Left ventricle myocardium inferior (tissue), 1 donor: ENCODE measurements around the gene AFMID. TPM values are rescaled to one million over a fixed set of nuclear protein-coding genes. Genes with fewer than 3 reads are reported as not detected.

Experiments used
- DNase-seq: peaks from one replicate; pipeline ENCODE4 v3.0.0-alpha.2; 2020
- H3K27ac ChIP-seq: fragments of 200-600 bp; replicated peaks from 2 replicates; pipeline ENCODE4 v1.8.0; 2021
- H3K27me3 ChIP-seq: fragments of 200-600 bp; 2 replicates; pipeline ENCODE4 v1.8.0; 2021; ENCODE audit warnings: low read depth
- H3K36me3 ChIP-seq: fragments of 200-600 bp; 2 replicates; pipeline ENCODE4 v1.8.0; 2021
- H3K4me1 ChIP-seq: fragments of 200-600 bp; 2 replicates; pipeline ENCODE4 v1.8.0; 2021
- H3K4me3 ChIP-seq: fragments of 200-600 bp; 2 replicates; pipeline ENCODE4 v1.8.0; 2021; ENCODE audit warnings: mild to moderate bottlenecking, moderate library complexity
- H3K9me3 ChIP-seq: fragments of 200-600 bp; replicated peaks from 2 replicates; pipeline ENCODE4 v1.8.0; 2021
- intact Hi-C: fragments of 100-400 bp; cut with micrococcal nuclease; formaldehyde crosslinking; loops from one replicate; pipeline ENCODE4 v1.11.0; 2022
- total RNA-seq: library from RNA; stranded (reverse); fragmentation: NEBNext Ultra II Directional; extraction: Animal tissue kit (Norgen Biotek cat#: 25700); gene quantifications from one replicate; pipeline ENCODE4 v1.2.1, GENCODE V29; 2021
- TF ChIP-seq, protein P1 (sequence below): fragments of 200-600 bp; IDR thresholded peaks from 2 replicates; pipeline ENCODE4 v1.8.0; 2021; ENCODE audit warnings: antibody characterized with exemption, mild to moderate bottlenecking, borderline replicate concordance
- donor health status: DM: no; HTN: yes; CAD: no; lungs with severe emphysema.

AFMID gene
- total RNA-seq, 1 donor from 2014 or later: 22.5 TPM

DNA sequence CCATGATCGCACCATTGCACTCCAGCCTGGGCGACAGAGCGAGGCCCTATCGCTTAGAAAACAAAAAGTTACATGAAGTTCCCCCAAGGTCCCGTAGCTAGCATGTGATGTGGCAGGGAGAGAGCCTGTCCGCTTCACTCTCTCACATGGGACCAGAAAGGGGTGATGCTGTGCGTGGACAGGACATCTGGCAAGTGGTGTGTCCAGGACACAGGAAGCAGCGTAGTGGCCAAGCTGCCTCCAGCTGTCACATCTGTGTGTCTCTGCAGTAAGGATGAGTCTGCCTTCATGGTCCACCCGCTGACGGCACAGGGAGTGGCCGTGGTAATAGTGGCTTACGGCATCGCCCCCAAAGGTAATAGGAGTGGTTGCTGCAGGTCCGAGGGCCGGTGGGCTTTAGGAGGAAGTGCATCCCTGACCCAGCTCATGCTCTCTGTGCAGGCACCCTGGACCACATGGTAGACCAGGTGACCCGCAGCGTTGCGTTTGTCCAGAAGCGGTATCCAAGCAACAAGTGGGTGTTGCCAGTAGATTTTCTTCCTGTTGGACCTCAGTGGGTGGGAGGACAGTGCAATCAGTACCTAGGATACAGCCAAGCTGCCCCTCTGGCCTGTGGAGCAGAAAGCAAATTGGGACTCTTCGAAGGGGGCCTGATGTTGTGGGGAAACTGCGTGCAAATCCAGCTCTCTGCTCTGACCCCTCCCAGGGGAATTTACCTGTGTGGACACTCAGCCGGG, 17.4 kb downstream of the AFMID start:
- no peak for DNase-seq
- no peaks in the 10 kb centered on the region for H3K27me3 ChIP-seq
- H3K4me3 ChIP-seq: no peak overlapping the region
- intact Hi-C loops: no loop called here
- H3K4me1 ChIP-seq: peaks cover 4% of the 10 kb centered on the region
- H3K9me3 ChIP-seq: no peaks in the 10 kb centered on the region
- no peak overlapping the region for H3K27ac ChIP-seq
- TF ChIP-seq, protein P1, sequence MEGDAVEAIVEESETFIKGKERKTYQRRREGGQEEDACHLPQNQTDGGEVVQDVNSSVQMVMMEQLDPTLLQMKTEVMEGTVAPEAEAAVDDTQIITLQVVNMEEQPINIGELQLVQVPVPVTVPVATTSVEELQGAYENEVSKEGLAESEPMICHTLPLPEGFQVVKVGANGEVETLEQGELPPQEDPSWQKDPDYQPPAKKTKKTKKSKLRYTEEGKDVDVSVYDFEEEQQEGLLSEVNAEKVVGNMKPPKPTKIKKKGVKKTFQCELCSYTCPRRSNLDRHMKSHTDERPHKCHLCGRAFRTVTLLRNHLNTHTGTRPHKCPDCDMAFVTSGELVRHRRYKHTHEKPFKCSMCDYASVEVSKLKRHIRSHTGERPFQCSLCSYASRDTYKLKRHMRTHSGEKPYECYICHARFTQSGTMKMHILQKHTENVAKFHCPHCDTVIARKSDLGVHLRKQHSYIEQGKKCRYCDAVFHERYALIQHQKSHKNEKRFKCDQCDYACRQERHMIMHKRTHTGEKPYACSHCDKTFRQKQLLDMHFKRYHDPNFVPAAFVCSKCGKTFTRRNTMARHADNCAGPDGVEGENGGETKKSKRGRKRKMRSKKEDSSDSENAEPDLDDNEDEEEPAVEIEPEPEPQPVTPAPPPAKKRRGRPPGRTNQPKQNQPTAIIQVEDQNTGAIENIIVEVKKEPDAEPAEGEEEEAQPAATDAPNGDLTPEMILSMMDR: no peak
- H3K36me3 ChIP-seq: peaks cover 15% of the 10 kb centered on the region

DNA sequence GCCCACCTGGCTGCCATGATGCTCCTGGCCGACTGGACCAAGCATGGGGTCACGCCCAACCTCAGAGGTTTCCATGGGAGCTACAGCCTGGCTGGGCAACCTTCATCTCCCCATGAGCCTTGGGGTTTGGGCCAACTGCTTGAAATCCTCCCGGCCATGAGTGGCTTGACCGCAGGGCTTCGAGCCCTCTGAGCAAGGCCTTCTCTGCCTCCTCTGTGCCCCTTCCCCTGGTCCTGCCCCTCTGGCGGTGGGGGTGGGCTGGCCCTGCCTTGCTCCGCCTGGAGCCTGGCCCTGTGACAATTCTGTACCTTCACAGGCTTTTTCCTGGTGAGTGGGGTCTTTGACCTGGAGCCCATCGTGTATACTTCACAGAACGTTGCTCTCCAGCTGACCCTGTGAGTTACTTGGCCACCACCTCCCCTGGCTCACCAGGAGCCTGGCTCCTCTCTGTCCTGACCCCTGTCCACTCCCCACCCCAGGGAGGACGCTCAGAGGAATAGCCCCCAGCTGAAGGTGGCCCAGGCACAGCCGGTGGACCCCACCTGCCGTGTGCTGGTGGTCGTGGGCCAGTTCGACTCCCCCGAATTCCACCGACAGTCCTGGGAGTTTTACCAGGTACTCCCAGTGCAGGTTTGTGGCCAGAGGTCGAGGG, 18.1 kb downstream of the AFMID start:
- H3K27me3 ChIP-seq: no peaks in the 10 kb centered on the region
- no peak for DNase-seq
- H3K4me3 ChIP-seq: no peak overlapping the region
- H3K27ac ChIP-seq: no peak overlapping the region
- H3K9me3 ChIP-seq: no peaks in the 10 kb centered on the region
- intact Hi-C loops: no loop called here
- H3K36me3 ChIP-seq: peaks cover 15% of the 10 kb centered on the region
- peaks cover 4% of the 10 kb centered on the region for H3K4me1 ChIP-seq
- TF ChIP-seq, protein P1: no peak

DNA sequence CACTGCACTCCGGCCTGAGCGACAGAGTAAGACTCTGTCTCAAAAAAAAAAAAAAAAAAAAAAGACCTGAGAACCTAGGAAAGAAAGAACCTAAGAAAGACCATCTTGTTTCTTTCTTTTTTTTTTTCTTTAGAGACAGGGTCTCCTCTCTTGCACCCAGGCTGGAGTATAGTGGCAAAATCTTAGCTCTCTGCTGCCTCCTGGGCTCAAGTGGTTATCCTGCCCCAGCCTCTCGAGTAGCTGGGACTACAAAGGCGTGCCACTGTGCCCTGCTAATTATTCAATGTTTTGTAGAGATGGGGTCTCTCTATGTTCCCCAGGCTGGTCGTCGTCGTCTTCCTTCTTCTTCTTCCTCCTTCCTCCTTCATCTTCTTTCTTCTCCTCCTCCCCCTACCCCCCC, 19.1 kb downstream of the AFMID start:
- Histone ChIP-seq H3K4me3 (no peak overlapping the region), H3K9me3 (no peaks in the 10 kb centered on the region), H3K27me3 (no peaks in the 10 kb centered on the region), H3K27ac (peak overlapping the region; percentile 35), H3K36me3 (peaks cover 15% of the 10 kb centered on the region), H3K4me1 (peaks cover 4% of the 10 kb centered on the region)
- DNase-seq: no peak
- intact Hi-C loops: no loop called here
- TF ChIP-seq, protein P1: no peak

DNA sequence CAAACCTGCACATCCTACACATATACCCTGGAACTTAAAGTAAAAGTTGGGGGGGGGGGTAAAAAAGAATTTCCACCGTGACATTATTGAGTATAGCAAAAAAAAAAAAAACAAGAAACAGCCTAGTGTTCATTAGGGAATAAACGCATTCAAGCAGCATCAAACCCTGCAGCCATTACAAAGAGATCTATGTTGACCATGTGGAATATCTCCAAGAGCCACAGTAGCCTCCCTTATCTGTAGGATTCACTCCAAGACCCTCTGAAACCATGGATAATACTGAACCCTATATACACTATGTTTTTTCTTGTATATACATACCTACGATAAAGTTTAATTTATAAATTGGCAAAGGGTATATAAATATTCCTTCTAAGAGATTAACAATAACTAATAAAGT, 21.3 kb downstream of the AFMID start:
- H3K27ac ChIP-seq: no peak overlapping the region
- H3K4me3 ChIP-seq: no peak overlapping the region
- no peaks in the 10 kb centered on the region for H3K4me1 ChIP-seq
- TF ChIP-seq, protein P1: no peak
- intact Hi-C loops: no loop called here
- H3K9me3 ChIP-seq: no peaks in the 10 kb centered on the region
- H3K27me3 ChIP-seq: no peaks in the 10 kb centered on the region
- DNase-seq: no peak
- H3K36me3 ChIP-seq: peaks cover 7% of the 10 kb centered on the region

DNA sequence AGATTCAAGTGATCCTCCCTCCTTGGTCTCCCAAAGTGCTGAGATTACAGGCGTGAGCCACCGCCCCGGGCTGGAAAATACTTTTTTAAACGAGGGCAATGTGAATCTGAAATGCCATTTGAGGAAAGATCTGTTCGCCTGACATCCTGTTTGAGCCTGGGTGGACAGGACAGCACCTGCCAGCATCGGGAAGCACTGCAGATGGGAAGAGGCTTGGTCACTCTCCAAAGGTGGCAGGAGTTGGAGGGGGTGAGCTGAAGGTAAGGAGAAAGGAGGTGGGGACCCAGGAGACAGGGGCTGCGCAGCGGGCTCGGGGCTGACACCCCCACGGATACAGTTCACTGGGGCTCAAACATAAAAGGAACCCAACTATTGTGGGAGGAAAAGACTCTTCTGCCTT, 22.9 kb downstream of the AFMID start:
- Histone ChIP-seq H3K4me1 (peaks cover 10% of the 10 kb centered on the region), H3K36me3 (no peaks in the 10 kb centered on the region), H3K4me3 (no peak overlapping the region), H3K27ac (no peak overlapping the region), H3K27me3 (no peaks in the 10 kb centered on the region), H3K9me3 (no peaks in the 10 kb centered on the region)
- intact Hi-C loops: no loop called here
- TF ChIP-seq, protein P1: no peak
- DNase-seq: no peak
